Mesenchymal stem cell (in vitro differentiated cells and primary cell): ENCODE results near the gene EIF4EBP2.

Experiments
- DNase-seq: peaks from one replicate; pipeline ENCODE4 v3.0.0-alpha.2; 2013
- H2AFZ ChIP-seq: one replicate; pipeline ENCODE4 v1.6.1; 2013; ENCODE audit warnings: low read depth, mild to moderate bottlenecking, control low read depth, inconsistent platforms, low read length, moderate library complexity
- H2AK5ac ChIP-seq: 2 replicates; pipeline ENCODE4 v1.6.1; 2013; ENCODE audit warnings: low read length, moderate library complexity, mild to moderate bottlenecking, inconsistent platforms; ENCODE audit not compliant: severe bottlenecking
- H2BK120ac ChIP-seq: one replicate; pipeline ENCODE4 v1.6.1; 2013; ENCODE audit warnings: low read depth, mild to moderate bottlenecking, inconsistent platforms, low read length, moderate library complexity
- H2BK12ac ChIP-seq, 2 experiments: one replicate each; pipeline ENCODE4 v1.6.1; 2013; ENCODE audit warnings: inconsistent platforms in 2 of 2, low read length in 2 of 2, mild to moderate bottlenecking in 2 of 2, moderate library complexity in 2 of 2, control low read depth in 1 of 2
- H2BK15ac ChIP-seq: one replicate; pipeline ENCODE4 v1.6.1; 2013; ENCODE audit warnings: mild to moderate bottlenecking, low read depth, inconsistent platforms; ENCODE audit not compliant: poor library complexity, severe bottlenecking
- H2BK5ac ChIP-seq: 2 replicates; pipeline ENCODE4 v1.6.1; 2013; ENCODE audit warnings: low read depth, mild to moderate bottlenecking, low read length, control low read depth, inconsistent platforms; ENCODE audit not compliant: poor library complexity, severe bottlenecking
- H3K14ac ChIP-seq, 2 experiments: one replicate each; pipeline ENCODE4 v1.6.1; 2013; ENCODE audit warnings: inconsistent platforms in 2 of 2, low read length in 2 of 2, control low read depth in 1 of 2, mild to moderate bottlenecking in 1 of 2, moderate library complexity in 1 of 2
- H3K18ac ChIP-seq, 2 experiments: one replicate each; pipeline ENCODE4 v1.6.1; 2013; ENCODE audit warnings: inconsistent platforms in 2 of 2, low read length in 2 of 2, control low read depth in 1 of 2, low read depth in 1 of 2, mild to moderate bottlenecking in 1 of 2
- H3K23ac ChIP-seq, 2 experiments: one replicate each; pipeline ENCODE4 v1.6.1; 2013; ENCODE audit warnings: inconsistent platforms in 2 of 2, low read length in 2 of 2, mild to moderate bottlenecking in 2 of 2, moderate library complexity in 2 of 2, control low read depth in 1 of 2
- H3K27ac ChIP-seq: 2 replicates; pipeline ENCODE4 v1.5.1; 2013; ENCODE audit warnings: mild to moderate bottlenecking, moderate library complexity, low read length, control low read depth, inconsistent platforms; ENCODE audit not compliant: poor library complexity, severe bottlenecking
- H3K27me3 ChIP-seq, 2 experiments: 2 replicates each; pipeline versions ENCODE4 v1.6.1 to v1.7.0; 2013; ENCODE audit warnings: low read length in 2 of 2, mild to moderate bottlenecking in 2 of 2, moderate library complexity in 2 of 2, control low read depth in 1 of 2, inconsistent platforms in 1 of 2; ENCODE audit not compliant: control insufficient read depth in 1 of 2, insufficient read depth in 1 of 2
- H3K36me3 ChIP-seq, 2 experiments: 2 replicates each; pipeline versions ENCODE4 v1.6.1 to v1.7.0; 2013; ENCODE audit warnings: low read length in 2 of 2, control low read depth in 1 of 2, inconsistent platforms in 1 of 2, low read depth in 1 of 2, mild to moderate bottlenecking in 1 of 2; ENCODE audit not compliant: insufficient read depth in 2 of 2, control insufficient read depth in 1 of 2
- H3K4ac ChIP-seq, 2 experiments: one replicate each; pipeline ENCODE4 v1.6.1; 2013; ENCODE audit warnings: inconsistent platforms in 2 of 2, low read length in 2 of 2, mild to moderate bottlenecking in 2 of 2, moderate library complexity in 2 of 2, control low read depth in 1 of 2, low read depth in 1 of 2
- H3K4me1 ChIP-seq: 2 replicates; pipeline ENCODE4 v1.6.1; 2013; ENCODE audit warnings: low read depth, low read length, control low read depth; ENCODE audit not compliant: control insufficient read depth, insufficient read depth
- H3K4me2 ChIP-seq: 2 replicates; pipeline ENCODE4 v1.6.1; 2013; ENCODE audit warnings: low read length, mild to moderate bottlenecking, inconsistent platforms; ENCODE audit not compliant: poor library complexity, severe bottlenecking
- H3K4me3 ChIP-seq, 2 experiments: 2 replicates each; pipeline versions ENCODE4 v1.5.1 to v1.7.0; 2013; ENCODE audit warnings: low read length in 2 of 2, mild to moderate bottlenecking in 2 of 2, control low read depth in 1 of 2, low read depth in 1 of 2; ENCODE audit not compliant: insufficient read depth in 1 of 2
- H3K79me1 ChIP-seq: replicated peaks from 2 replicates; pipeline ENCODE4 v1.6.1; 2013; ENCODE audit warnings: mild to moderate bottlenecking, control low read depth, low read length, inconsistent platforms; ENCODE audit not compliant: poor library complexity, severe bottlenecking
- H3K9ac ChIP-seq: 2 replicates; pipeline ENCODE4 v1.7.0; 2013; ENCODE audit warnings: mild to moderate bottlenecking, low read length, moderate library complexity
- H3K9me3 ChIP-seq: 2 replicates; pipeline ENCODE4 v1.7.0; 2013; ENCODE audit warnings: mild to moderate bottlenecking, low read length; ENCODE audit not compliant: control insufficient read depth
- H4K8ac ChIP-seq: one replicate; pipeline ENCODE4 v1.6.1; 2013; ENCODE audit warnings: inconsistent platforms, mild to moderate bottlenecking, low read length, moderate library complexity
- H4K91ac ChIP-seq: one replicate; pipeline ENCODE4 v1.6.1; 2013; ENCODE audit warnings: mild to moderate bottlenecking, low read length, inconsistent platforms
- WGBS: methylation state at CpG from one replicate; pipeline ENCODE4 v1.1.7; 2013; ENCODE audit warnings: mixed read lengths; 5-methylcytosine and 5-hydroxymethylcytosine counted together

Gene EIF4EBP2

GRCh38 chr10:70430493-70431445 is 26.8 kb downstream of the EIF4EBP2 start:
- Histone ChIP-seq H3K4ac (peak overlapping the region in 1 of 2 experiments; percentile 11), H2BK5ac (no peak overlapping the region), H3K4me3 (no peak overlapping the region), H3K27ac (no peak overlapping the region), H2BK120ac (no peak overlapping the region), H2BK15ac (no peak overlapping the region), H3K4me2 (no peak overlapping the region), H4K8ac (no peak overlapping the region), H3K79me1 (peaks cover 5% of the 10 kb centered on the region), H3K4me1 (no peaks in the 10 kb centered on the region), H2AFZ (no peak overlapping the region), H3K23ac (peak overlapping the region in 1 of 2 experiments; percentile 11), H2AK5ac (no peak overlapping the region), H4K91ac (no peak overlapping the region), H3K18ac (peak overlapping the region; percentile 9 to 46), H3K36me3 (peaks cover 47 to 50% of the 10 kb centered on the region in 2 experiments), H3K14ac (no peak overlapping the region), H2BK12ac (no peak overlapping the region), H3K27me3 (no peaks in the 10 kb centered on the region), H3K9ac (peak overlapping the region; percentile 84), H3K9me3 (no peaks in the 10 kb centered on the region)
- peak; percentile 98 for DNase-seq
- WGBS: 52% methylated on average over 6 of the region's 6 CpGs

GRCh38 chr10:70432101-70432500 is 28.2 kb downstream of the EIF4EBP2 start:
- H3K79me1 ChIP-seq: peaks cover 2% of the 10 kb centered on the region
- H3K14ac ChIP-seq: no peak overlapping the region
- H3K18ac ChIP-seq: no peak overlapping the region
- no peaks in the 10 kb centered on the region for H3K27me3 ChIP-seq
- H2BK12ac ChIP-seq: no peak overlapping the region
- no peak overlapping the region for H3K4ac ChIP-seq
- H2AFZ ChIP-seq: no peak overlapping the region
- H3K4me3 ChIP-seq: no peak overlapping the region
- no peak overlapping the region for H2BK120ac ChIP-seq
- no peaks in the 10 kb centered on the region for H3K9me3 ChIP-seq
- H3K23ac ChIP-seq: no peak overlapping the region
- no peak overlapping the region for H2AK5ac ChIP-seq
- H3K9ac ChIP-seq: no peak overlapping the region
- WGBS: 88% methylated on average over 4 of the region's 4 CpGs
- H2BK5ac ChIP-seq: no peak overlapping the region
- H2BK15ac ChIP-seq: no peak overlapping the region
- H3K4me1 ChIP-seq: no peaks in the 10 kb centered on the region
- H4K91ac ChIP-seq: no peak overlapping the region
- peaks cover 36 to 40% of the 10 kb centered on the region in 2 experiments for H3K36me3 ChIP-seq
- no peak overlapping the region for H3K27ac ChIP-seq
- no peak overlapping the region for H3K4me2 ChIP-seq
- DNase-seq: no peak
- no peak overlapping the region for H4K8ac ChIP-seq

DNA sequence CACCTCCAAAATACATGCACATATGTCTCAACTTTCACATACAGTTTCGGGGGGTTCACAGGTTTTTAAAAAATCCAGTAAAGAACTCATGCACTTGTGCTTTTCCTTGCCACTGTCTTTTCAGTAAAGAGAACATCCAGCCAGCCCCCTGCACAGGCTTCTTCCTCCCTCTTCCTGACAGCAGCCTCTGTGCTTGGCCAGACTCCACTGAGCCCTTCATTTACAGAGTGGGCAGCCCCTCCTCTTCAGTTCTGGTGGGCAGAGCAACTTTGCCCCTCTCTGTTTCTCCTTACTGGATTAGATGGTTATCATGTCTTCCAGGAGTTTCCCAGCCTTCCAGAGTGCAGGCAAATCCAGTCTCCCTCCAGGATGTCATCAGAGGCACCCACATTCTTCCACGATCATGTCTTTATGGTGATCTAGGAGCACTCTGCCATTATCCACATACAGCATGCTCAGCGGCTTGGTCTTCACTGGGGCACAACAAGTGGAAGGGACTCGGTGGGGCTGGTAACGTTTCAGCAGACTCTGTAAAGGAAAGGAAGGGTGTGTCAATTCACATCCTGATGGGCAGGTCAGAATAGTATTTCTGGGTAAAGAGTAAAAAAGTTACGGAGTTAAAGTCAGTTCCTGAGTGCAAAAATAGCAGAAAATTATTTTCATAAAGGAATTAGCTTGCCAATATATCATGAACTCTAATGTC is 28.8 kb downstream of the EIF4EBP2 start:
- no peak overlapping the region for H3K4ac ChIP-seq

More for the DNA sequence above, 28.8 kb downstream of the EIF4EBP2 start:
- no peak overlapping the region for H2BK12ac ChIP-seq
- no peak overlapping the region for H3K23ac ChIP-seq
- no peak overlapping the region for H2AK5ac ChIP-seq
- no peak overlapping the region for H3K14ac ChIP-seq
- H4K91ac ChIP-seq: no peak overlapping the region
- WGBS: 95% methylated on average over 6 of the region's 6 CpGs
- no peak overlapping the region for H2BK5ac ChIP-seq
- H4K8ac ChIP-seq: no peak overlapping the region
- H3K4me3 ChIP-seq: no peak overlapping the region
- no peak overlapping the region for H2BK15ac ChIP-seq
- H3K18ac ChIP-seq: no peak overlapping the region
- H2BK120ac ChIP-seq: no peak overlapping the region
- peaks cover 2% of the 10 kb centered on the region for H3K79me1 ChIP-seq
- peaks cover 30 to 37% of the 10 kb centered on the region in 2 experiments for H3K36me3 ChIP-seq
- no peaks in the 10 kb centered on the region for H3K4me1 ChIP-seq
- H3K4me2 ChIP-seq: no peak overlapping the region
- H3K9ac ChIP-seq: no peak overlapping the region
- no peak for DNase-seq
- H3K9me3 ChIP-seq: no peaks in the 10 kb centered on the region
- no peak overlapping the region for H3K27ac ChIP-seq
- peaks cover 3% of the 10 kb centered on the region in 2 experiments for H3K27me3 ChIP-seq
- H2AFZ ChIP-seq: no peak overlapping the region
